Left hindlimb (tissue), 1 donor: Measurements from ENCODE around the gene TSPY1.
"Not testable (repeated sequence)": the region's sequence is repeated elsewhere in the genome, so short reads cannot be mapped to it uniquely, and the experiment has no call there.

Experiments used
- DNase-seq: peaks from one replicate; pipeline ENCODE4 v3.0.0-alpha.2; 2018

Gene TSPY1

GRCh38 chrY:9466655-9467054 is at the start of gene TSPY1:
TSPY1 (plus strand) TSS chrY:9466955; CDS start chrY:9467001, 46 bp downstream.
- not testable (repeated sequence) for DNase-seq

GRCh38 chrY:9486967-9487366 is 20.2 kb downstream of the TSPY1 start, which contains the start of gene TSPY9:
TSPY9 (plus strand) TSS chrY:9487267; CDS start chrY:9487313, 46 bp downstream.
- not testable (repeated sequence) for DNase-seq

- DNase-seq, result not testable (repeated sequence)
Observed at GRCh38 chrY:9504396-9504795, 37.6 kb downstream of the TSPY1 start.

- not testable (repeated sequence) for DNase-seq
Observed at GRCh38 chrY:9516287-9516686, 49.5 kb downstream of the TSPY1 start.
